ENCODE measurements around the gene NKIRAS1. TPM values are rescaled to one million over a fixed set of nuclear protein-coding genes. Genes with fewer than 3 reads are reported as not detected.

Gene NKIRAS1
- total RNA-seq, 1 experiment from 2014 or later = 7.3 TPM

DNA sequence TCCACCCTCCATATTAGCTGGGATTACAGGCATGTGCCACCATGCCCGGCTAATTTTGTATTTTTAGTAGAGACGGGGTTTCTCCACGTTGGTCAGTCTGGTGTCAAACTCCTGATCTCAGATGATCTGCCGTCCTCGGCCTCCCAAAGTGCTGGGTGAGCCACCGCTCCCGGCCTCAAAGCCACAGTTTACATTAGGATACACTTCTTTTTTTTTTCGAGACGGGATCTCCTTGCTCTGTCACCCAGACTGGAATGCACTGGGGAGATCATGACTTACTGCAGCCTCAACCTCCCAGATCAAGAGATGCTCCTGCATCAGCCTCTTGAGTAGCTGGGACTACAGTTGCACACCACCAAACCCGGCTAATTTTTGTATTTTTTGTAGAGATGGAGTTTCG is 25.8 kb upstream of the NKIRAS1 start (continued):
- TF ChIP-seq, protein P1, sequence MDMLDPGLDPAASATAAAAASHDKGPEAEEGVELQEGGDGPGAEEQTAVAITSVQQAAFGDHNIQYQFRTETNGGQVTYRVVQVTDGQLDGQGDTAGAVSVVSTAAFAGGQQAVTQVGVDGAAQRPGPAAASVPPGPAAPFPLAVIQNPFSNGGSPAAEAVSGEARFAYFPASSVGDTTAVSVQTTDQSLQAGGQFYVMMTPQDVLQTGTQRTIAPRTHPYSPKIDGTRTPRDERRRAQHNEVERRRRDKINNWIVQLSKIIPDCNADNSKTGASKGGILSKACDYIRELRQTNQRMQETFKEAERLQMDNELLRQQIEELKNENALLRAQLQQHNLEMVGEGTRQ (CRISPR knock-in tag; IDR thresholded peaks at IDR 0.05) = no peak
- no peak for TF ChIP-seq GABPB1 (CRISPR knock-in tag; IDR thresholded peaks at IDR 0.05)
- TF ChIP-seq, protein P2, sequence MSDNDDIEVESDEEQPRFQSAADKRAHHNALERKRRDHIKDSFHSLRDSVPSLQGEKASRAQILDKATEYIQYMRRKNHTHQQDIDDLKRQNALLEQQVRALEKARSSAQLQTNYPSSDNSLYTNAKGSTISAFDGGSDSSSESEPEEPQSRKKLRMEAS (CRISPR knock-in tag; IDR thresholded peaks at IDR 0.05) = no peak

DNA sequence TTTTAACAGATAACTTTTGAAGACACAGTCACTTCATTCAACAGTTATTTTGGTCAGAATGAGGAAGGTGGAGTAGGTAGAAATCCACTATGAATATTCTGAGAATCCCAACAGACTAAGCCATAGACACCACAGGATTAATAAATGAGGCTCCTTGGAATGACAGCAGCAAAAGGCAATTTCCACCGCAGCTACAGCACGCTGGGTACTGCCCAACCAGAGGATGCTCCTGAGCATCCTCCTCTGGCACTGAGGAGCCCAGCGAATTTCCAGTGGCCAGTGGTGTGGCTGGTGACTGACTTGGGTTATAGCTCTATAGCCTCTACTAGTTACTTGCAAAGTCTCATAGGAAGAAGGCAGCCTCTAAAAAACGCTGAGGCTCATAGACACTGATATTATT is 24.6 kb upstream of the NKIRAS1 start:
- no peak overlapping the region for H3K4me3 Mint-ChIP-seq
- ChIA-PET CTCF (no interaction called here), POLR2A (interaction anchor here (1.9 kb wide), 1 partner anchor 24 kb away, joined by 8 read pairs; the partner anchor contains the start of genes NKIRAS1 and RPL15)
- H3K4me1 Mint-ChIP-seq = peaks cover 16% of the 10 kb centered on the region
- ATAC-seq (no peak), DNase-seq (ENCODE audit: low spot score) (no peak)
- no peaks in the 10 kb centered on the region for H3K36me3 Mint-ChIP-seq
- H3K27me3 Mint-ChIP-seq (ENCODE audit: low read depth) = peaks cover 16% of the 10 kb centered on the region
- no peaks in the 10 kb centered on the region for H3K9me3 Mint-ChIP-seq
- H3K27ac Mint-ChIP-seq = no peak overlapping the region
- TF ChIP-seq, protein P3, sequence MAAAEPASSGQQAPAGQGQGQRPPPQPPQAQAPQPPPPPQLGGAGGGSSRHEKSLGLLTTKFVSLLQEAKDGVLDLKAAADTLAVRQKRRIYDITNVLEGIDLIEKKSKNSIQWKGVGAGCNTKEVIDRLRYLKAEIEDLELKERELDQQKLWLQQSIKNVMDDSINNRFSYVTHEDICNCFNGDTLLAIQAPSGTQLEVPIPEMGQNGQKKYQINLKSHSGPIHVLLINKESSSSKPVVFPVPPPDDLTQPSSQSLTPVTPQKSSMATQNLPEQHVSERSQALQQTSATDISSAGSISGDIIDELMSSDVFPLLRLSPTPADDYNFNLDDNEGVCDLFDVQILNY (CRISPR knock-in tag; IDR thresholded peaks at IDR 0.05) = no peak
- TF ChIP-seq, protein P4, sequence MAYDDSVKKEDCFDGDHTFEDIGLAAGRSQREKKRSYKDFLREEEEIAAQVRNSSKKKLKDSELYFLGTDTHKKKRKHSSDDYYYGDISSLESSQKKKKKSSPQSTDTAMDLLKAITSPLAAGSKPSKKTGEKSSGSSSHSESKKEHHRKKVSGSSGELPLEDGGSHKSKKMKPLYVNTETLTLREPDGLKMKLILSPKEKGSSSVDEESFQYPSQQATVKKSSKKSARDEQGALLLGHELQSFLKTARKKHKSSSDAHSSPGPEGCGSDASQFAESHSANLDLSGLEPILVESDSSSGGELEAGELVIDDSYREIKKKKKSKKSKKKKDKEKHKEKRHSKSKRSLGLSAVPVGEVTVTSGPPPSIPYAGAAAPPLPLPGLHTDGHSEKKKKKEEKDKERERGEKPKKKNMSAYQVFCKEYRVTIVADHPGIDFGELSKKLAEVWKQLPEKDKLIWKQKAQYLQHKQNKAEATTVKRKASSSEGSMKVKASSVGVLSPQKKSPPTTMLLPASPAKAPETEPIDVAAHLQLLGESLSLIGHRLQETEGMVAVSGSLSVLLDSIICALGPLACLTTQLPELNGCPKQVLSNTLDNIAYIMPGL (CRISPR knock-in tag; IDR thresholded peaks at IDR 0.05) = no peak
- TF ChIP-seq NR1H2 (CRISPR knock-in tag; IDR thresholded peaks at IDR 0.05) (no peak), TEAD4 (CRISPR knock-in tag; IDR thresholded peaks at IDR 0.05) (no peak), JUN (CRISPR knock-in tag; IDR thresholded peaks at IDR 0.05) (no peak), ZNF263 (CRISPR knock-in tag; IDR thresholded peaks at IDR 0.05; ENCODE audit: low read depth) (no peak), KAT7 (CRISPR knock-in tag; IDR thresholded peaks at IDR 0.05; ENCODE audit: borderline replicate concordance) (no peak), NFE2L1 (CRISPR knock-in tag; IDR thresholded peaks at IDR 0.05) (no peak), SMAD3 (CRISPR knock-in tag; IDR thresholded peaks at IDR 0.05; ENCODE audit: borderline replicate concordance) (no peak), ZNF396 (CRISPR knock-in tag; IDR thresholded peaks at IDR 0.05; ENCODE audit: borderline replicate concordance) (no peak), GTF2I (CRISPR knock-in tag; conservative IDR thresholded peaks at IDR 0.05) (no peak)
- TF ChIP-seq, protein P5, sequence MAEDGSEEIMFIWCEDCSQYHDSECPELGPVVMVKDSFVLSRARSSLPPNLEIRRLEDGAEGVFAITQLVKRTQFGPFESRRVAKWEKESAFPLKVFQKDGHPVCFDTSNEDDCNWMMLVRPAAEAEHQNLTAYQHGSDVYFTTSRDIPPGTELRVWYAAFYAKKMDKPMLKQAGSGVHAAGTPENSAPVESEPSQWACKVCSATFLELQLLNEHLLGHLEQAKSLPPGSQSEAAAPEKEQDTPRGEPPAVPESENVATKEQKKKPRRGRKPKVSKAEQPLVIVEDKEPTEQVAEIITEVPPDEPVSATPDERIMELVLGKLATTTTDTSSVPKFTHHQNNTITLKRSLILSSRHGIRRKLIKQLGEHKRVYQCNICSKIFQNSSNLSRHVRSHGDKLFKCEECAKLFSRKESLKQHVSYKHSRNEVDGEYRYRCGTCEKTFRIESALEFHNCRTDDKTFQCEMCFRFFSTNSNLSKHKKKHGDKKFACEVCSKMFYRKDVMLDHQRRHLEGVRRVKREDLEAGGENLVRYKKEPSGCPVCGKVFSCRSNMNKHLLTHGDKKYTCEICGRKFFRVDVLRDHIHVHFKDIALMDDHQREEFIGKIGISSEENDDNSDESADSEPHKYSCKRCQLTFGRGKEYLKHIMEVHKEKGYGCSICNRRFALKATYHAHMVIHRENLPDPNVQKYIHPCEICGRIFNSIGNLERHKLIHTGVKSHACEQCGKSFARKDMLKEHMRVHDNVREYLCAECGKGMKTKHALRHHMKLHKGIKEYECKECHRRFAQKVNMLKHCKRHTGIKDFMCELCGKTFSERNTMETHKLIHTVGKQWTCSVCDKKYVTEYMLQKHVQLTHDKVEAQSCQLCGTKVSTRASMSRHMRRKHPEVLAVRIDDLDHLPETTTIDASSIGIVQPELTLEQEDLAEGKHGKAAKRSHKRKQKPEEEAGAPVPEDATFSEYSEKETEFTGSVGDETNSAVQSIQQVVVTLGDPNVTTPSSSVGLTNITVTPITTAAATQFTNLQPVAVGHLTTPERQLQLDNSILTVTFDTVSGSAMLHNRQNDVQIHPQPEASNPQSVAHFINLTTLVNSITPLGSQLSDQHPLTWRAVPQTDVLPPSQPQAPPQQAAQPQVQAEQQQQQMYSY (CRISPR knock-in tag; IDR thresholded peaks at IDR 0.05) = no peak
- TF ChIP-seq, protein P6, sequence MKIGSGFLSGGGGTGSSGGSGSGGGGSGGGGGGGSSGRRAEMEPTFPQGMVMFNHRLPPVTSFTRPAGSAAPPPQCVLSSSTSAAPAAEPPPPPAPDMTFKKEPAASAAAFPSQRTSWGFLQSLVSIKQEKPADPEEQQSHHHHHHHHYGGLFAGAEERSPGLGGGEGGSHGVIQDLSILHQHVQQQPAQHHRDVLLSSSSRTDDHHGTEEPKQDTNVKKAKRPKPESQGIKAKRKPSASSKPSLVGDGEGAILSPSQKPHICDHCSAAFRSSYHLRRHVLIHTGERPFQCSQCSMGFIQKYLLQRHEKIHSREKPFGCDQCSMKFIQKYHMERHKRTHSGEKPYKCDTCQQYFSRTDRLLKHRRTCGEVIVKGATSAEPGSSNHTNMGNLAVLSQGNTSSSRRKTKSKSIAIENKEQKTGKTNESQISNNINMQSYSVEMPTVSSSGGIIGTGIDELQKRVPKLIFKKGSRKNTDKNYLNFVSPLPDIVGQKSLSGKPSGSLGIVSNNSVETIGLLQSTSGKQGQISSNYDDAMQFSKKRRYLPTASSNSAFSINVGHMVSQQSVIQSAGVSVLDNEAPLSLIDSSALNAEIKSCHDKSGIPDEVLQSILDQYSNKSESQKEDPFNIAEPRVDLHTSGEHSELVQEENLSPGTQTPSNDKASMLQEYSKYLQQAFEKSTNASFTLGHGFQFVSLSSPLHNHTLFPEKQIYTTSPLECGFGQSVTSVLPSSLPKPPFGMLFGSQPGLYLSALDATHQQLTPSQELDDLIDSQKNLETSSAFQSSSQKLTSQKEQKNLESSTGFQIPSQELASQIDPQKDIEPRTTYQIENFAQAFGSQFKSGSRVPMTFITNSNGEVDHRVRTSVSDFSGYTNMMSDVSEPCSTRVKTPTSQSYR (CRISPR knock-in tag; IDR thresholded peaks at IDR 0.05) = no peak
- TF ChIP-seq, protein P7, sequence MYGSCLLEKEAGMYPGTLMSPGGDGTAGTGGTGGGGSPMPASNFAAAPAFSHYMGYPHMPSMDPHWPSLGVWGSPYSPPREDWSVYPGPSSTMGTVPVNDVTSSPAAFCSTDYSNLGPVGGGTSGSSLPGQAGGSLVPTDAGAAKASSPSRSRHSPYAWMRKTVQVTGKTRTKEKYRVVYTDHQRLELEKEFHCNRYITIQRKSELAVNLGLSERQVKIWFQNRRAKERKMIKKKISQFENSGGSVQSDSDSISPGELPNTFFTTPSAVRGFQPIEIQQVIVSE (CRISPR knock-in tag; IDR thresholded peaks at IDR 0.05; ENCODE audit: borderline replicate concordance) = no peak
- TF ChIP-seq, protein P8, sequence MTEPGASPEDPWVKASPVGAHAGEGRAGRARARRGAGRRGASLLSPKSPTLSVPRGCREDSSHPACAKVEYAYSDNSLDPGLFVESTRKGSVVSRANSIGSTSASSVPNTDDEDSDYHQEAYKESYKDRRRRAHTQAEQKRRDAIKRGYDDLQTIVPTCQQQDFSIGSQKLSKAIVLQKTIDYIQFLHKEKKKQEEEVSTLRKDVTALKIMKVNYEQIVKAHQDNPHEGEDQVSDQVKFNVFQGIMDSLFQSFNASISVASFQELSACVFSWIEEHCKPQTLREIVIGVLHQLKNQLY (CRISPR knock-in tag; IDR thresholded peaks at IDR 0.05) = no peak
- TF ChIP-seq, protein P2 (CRISPR knock-in tag; IDR thresholded peaks at IDR 0.05) = no peak
- TF ChIP-seq, protein P9, sequence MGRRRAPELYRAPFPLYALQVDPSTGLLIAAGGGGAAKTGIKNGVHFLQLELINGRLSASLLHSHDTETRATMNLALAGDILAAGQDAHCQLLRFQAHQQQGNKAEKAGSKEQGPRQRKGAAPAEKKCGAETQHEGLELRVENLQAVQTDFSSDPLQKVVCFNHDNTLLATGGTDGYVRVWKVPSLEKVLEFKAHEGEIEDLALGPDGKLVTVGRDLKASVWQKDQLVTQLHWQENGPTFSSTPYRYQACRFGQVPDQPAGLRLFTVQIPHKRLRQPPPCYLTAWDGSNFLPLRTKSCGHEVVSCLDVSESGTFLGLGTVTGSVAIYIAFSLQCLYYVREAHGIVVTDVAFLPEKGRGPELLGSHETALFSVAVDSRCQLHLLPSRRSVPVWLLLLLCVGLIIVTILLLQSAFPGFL (CRISPR knock-in tag; IDR thresholded peaks at IDR 0.05; ENCODE audit: borderline replicate concordance) = no peak

All from WTC11 (cell line).